Measurements from ENCODE around the gene BATF2.
"Not testable (repeated sequence)": the region's sequence is repeated elsewhere in the genome, so short reads cannot be mapped to it uniquely, and the experiment has no call there.

Gene BATF2

GRCh38 chr11:65013130-65013887 lies 16.5 kb upstream of the BATF2 start:
- DNase-seq, result peak; percentile 21

GRCh38 chr11:65008873-65009272 lies 12.1 kb upstream of the BATF2 start:
- no peak for DNase-seq

- no peak for DNase-seq
Measured at GRCh38 chr11:65008016-65008415, 11.2 kb upstream of the BATF2 start.

- not testable (repeated sequence) for DNase-seq
Measured at GRCh38 chr11:65003968-65004367, 7.2 kb upstream of the BATF2 start.

GRCh38 chr11:65003282-65003681 lies 6.5 kb upstream of the BATF2 start:
- no peak for DNase-seq

- no peak for DNase-seq
Measured at GRCh38 chr11:65002706-65003105, 5.9 kb upstream of the BATF2 start.

GRCh38 chr11:64999478-64999877 lies 2.7 kb upstream of the BATF2 start:
- no peak for DNase-seq

- DNase-seq, result no peak
Measured at GRCh38 chr11:64998690-64999431, 2.1 kb upstream of the BATF2 start.

- no peak for DNase-seq
Measured at GRCh38 chr11:64998141-64998540, 1.4 kb upstream of the BATF2 start.

GRCh38 chr11:64996327-64996709 lies 453 bp downstream of the BATF2 start:
- DNase-seq, result no peak

- no peak for DNase-seq
Measured at GRCh38 chr11:64994318-64994717, 2.5 kb downstream of the BATF2 start.

GRCh38 chr11:64990222-64990923 lies 6.4 kb downstream of the BATF2 start:
- no peak for DNase-seq

- DNase-seq, result no peak
Measured at GRCh38 chr11:64989416-64989815, 7.4 kb downstream of the BATF2 start.

GRCh38 chr11:64987998-64988854 lies 8.5 kb downstream of the BATF2 start:
- no peak for DNase-seq

GRCh38 chr11:64983339-64983738 lies 13.4 kb downstream of the BATF2 start:
- DNase-seq, result not testable (repeated sequence)

GRCh38 chr11:64976651-64977050 lies 20.1 kb downstream of the BATF2 start:
- no peak for DNase-seq

- no peak for DNase-seq
Measured at GRCh38 chr11:64974124-64974523, 22.6 kb downstream of the BATF2 start.

- no peak for DNase-seq
Measured at GRCh38 chr11:64971421-64972233, 25.1 kb downstream of the BATF2 start, which contains the start of gene MAJIN. MAJIN (minus strand) TSS chr11:64972108; CDS start chr11:64959405, 12,703 bp downstream.

GRCh38 chr11:64970731-64971151 lies 26.0 kb downstream of the BATF2 start:
- no peak for DNase-seq

- DNase-seq, result no peak
Measured at GRCh38 chr11:64969209-64969608, 27.6 kb downstream of the BATF2 start.

GRCh38 chr11:64967375-64967774 lies 29.4 kb downstream of the BATF2 start:
- no peak for DNase-seq
